ENCODE data around the gene PBX3. TPM values are rescaled to one million over a fixed set of nuclear protein-coding genes. Genes with fewer than 3 reads are reported as not detected.

Gene PBX3
- total RNA-seq, 1 donor from 2014 or later, result 11.0 TPM

DNA sequence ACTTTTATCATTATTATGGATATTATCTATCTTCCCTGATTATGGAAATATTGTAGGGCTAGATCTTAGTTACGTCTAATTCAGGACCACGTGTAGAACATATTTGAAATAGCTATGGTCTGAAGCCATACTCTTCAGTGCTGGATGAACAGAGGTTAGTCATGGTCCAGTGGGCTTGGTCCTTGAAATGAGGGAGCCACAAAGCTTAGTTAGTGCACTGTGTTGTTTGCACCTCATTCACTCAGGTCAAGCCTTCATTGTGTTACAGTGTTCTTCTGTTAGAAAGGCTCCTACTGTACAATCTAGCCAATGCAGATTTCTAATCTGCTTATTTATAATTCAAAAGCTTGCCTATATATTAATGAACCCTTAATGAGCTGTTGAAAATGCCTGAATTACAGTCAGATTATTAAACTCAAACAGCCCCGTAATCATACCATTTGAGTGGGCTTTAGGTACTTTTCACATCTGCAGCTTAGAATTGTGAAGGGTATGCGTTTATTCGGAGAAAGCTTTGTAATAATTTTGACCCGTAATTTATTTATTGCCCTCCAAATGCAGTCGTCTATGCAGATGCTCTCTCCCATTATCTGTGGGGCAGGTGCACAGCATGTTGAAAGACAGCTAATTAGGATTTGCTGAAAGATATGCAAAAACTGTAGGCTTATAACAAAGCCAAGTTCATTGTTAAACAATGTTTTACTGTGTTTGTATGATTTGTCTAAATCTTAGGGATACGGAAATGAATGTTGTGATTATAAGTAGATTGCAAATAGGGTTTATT lies 164.9 kb downstream of the PBX3 start:
- peak; percentile 61 for DNase-seq (ENCODE audit: low read depth)
- no peak overlapping the region for H3K4me3 ChIP-seq (ENCODE audit: low read depth, low read length)
- TF ChIP-seq, protein P1, sequence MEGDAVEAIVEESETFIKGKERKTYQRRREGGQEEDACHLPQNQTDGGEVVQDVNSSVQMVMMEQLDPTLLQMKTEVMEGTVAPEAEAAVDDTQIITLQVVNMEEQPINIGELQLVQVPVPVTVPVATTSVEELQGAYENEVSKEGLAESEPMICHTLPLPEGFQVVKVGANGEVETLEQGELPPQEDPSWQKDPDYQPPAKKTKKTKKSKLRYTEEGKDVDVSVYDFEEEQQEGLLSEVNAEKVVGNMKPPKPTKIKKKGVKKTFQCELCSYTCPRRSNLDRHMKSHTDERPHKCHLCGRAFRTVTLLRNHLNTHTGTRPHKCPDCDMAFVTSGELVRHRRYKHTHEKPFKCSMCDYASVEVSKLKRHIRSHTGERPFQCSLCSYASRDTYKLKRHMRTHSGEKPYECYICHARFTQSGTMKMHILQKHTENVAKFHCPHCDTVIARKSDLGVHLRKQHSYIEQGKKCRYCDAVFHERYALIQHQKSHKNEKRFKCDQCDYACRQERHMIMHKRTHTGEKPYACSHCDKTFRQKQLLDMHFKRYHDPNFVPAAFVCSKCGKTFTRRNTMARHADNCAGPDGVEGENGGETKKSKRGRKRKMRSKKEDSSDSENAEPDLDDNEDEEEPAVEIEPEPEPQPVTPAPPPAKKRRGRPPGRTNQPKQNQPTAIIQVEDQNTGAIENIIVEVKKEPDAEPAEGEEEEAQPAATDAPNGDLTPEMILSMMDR (conservative IDR thresholded peaks at IDR 0.05; ENCODE audit: low read depth, low read length), result no peak

DNA sequence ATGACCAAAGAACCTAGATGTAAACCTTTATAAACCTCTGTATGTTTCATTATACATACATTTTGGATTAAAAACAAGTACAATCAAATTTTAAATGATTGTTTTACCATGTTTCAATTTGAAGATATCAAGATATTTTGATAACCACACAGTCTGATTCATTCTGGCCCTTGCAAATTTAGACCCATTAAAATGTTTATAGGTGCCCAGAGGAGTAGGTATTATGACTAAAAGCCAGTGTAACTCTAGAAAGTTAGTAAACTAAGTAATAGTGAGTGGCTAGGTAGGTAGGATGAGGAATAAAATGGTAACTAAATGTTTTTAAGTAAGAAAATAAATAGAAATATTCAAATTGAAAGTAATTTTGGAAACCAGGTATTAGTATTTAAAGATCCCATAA lies 165.5 kb downstream of the PBX3 start:
- TF ChIP-seq, protein P1 (conservative IDR thresholded peaks at IDR 0.05; ENCODE audit: low read depth, low read length), result no peak
- no peak for DNase-seq (ENCODE audit: low read depth)
- H3K4me3 ChIP-seq (ENCODE audit: low read depth, low read length), result no peak overlapping the region

DNA sequence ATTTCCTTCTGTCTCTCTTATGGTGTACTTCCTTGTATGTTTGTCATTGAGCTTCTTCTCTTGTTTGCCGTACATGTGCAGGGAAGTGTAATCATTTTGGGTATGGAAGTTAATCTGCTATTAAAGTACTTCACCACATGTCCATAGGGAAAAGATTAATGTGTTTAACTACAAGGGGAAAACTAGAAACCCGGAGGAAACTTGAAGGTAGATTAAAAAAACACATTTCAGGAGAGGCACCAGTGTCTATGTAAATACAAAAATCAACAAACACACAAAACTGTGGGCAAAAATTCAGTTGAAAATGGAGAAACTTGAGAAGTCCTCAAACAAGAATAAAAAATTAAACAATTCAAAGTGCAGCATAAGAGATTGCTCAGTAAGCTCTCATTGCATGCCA lies 166.4 kb downstream of the PBX3 start:
- TF ChIP-seq, protein P1 (conservative IDR thresholded peaks at IDR 0.05; ENCODE audit: low read depth, low read length), result no peak
- no peak for DNase-seq (ENCODE audit: low read depth)
- no peak overlapping the region for H3K4me3 ChIP-seq (ENCODE audit: low read depth, low read length)

DNA sequence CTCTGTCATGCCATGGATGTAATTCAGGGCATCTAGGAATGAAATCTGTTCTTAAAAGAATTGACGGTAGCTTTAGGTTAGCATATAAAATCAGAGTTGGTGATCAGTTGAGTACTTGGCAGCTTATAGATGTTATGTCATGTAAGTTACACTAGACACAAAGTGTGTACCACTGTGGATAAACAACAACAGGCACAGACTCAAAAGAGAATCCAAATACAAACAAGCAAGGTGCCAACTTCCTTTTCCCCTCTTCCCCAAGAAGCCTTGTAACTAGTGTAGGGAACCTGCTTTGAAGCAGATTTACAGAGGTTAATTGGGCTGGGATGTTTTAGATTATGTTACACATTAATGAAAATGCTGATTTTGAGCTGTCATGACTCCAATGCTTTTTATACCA lies 167.2 kb downstream of the PBX3 start:
- no peak for DNase-seq (ENCODE audit: low read depth)
- TF ChIP-seq, protein P1 (conservative IDR thresholded peaks at IDR 0.05; ENCODE audit: low read depth, low read length), result no peak
- H3K4me3 ChIP-seq (ENCODE audit: low read depth, low read length), result no peak overlapping the region

DNA sequence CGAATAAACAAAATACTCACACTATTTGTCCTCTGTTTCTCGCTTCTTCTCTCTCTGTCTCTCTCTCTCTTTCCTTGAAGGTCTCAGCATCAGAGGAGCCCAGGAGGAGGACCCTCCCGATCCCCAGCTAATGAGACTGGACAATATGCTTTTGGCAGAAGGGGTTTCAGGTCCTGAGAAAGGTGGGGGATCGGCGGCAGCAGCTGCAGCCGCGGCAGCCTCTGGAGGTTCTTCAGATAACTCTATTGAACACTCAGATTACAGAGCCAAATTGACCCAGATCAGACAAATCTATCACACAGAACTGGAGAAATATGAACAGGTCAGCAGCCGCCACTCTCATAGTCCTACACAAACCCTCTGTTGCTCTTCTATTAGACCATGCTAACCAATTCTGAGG lies 168.4 kb downstream of the PBX3 start:
- H3K4me3 ChIP-seq (ENCODE audit: low read depth, low read length), result no peak overlapping the region
- no peak for DNase-seq (ENCODE audit: low read depth)
- TF ChIP-seq, protein P1 (conservative IDR thresholded peaks at IDR 0.05; ENCODE audit: low read depth, low read length), result no peak

DNA sequence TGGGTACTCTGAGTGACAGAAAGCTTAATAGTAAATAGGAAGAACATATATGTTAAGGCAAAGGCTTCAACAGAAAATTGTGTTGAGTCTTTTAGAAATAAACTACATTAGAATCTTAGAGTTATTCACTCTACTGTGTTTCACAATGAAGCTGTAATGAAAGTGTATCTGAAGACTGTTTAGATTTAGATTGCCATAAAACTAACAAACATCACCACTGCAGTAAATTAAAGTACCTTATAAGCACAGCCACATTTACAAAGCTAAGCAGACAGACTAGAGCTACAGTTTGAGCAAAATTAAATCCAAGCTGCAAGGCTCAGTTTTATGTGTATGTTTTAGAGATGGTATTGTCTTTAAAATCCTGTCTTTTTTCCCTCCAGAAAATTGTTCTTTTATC lies 172.4 kb downstream of the PBX3 start:
- TF ChIP-seq, protein P1 (conservative IDR thresholded peaks at IDR 0.05; ENCODE audit: low read depth, low read length), result no peak
- no peak for DNase-seq (ENCODE audit: low read depth)

DNA sequence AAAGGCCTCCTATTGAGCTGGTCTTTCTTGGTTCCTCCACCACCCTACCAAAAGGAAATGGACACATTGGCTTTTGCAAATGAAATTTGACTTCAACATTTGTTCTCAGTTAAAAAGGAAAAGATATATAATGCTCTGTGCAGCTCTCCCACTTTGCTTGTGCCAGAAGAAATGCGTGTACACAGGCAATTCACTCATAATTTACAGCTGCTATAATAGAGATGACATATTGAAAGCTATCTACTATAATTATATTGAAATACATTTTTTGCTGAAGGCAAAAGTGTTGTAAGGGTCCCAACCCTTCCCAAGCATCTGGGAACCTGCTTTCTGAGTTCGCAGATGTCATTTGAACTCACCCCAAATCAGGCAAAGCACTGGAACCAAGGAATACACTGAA lies 173.2 kb downstream of the PBX3 start:
- TF ChIP-seq, protein P1 (conservative IDR thresholded peaks at IDR 0.05; ENCODE audit: low read depth, low read length), result no peak
- H3K4me3 ChIP-seq (ENCODE audit: low read depth, low read length), result no peak overlapping the region

More for the DNA sequence above, 172.4 kb downstream of the PBX3 start:
- H3K4me3 ChIP-seq (ENCODE audit: low read depth, low read length), result no peak overlapping the region

More for the DNA sequence above, 173.2 kb downstream of the PBX3 start:
- DNase-seq (ENCODE audit: low read depth), result no peak

Measured in epithelial cell of proximal tubule (primary cell).